ENCODE measurements around the gene SLC5A10.

The SLC5A10 gene

DNA sequence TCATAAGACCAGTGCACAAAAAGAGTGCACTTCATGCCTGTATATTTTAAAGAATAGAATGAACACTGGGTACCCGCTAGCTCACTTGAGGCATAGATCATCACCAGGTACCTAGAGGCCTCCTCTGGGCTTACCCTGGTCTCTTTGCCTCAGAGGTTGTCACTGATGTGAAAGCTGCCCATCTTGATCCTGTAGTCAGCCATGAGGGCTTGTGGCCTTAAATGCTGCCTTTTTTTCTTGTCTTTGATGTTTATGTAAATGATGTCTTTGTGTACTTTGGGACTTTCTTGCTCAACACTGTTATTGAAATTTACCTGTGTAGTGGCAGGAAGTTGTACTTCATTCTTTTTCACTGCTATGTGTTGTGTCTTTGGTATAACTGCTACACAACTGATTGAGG, 26.8 kb upstream of the SLC5A10 start:
- DNase-seq (ENCODE audit: insufficient read length) (no peak), FAIRE-seq (no peak)
- TF ChIP-seq TAF1 (IDR thresholded peaks at IDR 0.05; ENCODE audit: borderline replicate concordance, low read depth, low read length) = no peak
- TF ChIP-seq POLR2A (IDR thresholded peaks at IDR 0.05; ENCODE audit: low read depth, low read length) = no peak
- no peak for TF ChIP-seq POLR2AphosphoS5 (IDR thresholded peaks at IDR 0.05; ENCODE audit: low read depth, low read length)

DNA sequence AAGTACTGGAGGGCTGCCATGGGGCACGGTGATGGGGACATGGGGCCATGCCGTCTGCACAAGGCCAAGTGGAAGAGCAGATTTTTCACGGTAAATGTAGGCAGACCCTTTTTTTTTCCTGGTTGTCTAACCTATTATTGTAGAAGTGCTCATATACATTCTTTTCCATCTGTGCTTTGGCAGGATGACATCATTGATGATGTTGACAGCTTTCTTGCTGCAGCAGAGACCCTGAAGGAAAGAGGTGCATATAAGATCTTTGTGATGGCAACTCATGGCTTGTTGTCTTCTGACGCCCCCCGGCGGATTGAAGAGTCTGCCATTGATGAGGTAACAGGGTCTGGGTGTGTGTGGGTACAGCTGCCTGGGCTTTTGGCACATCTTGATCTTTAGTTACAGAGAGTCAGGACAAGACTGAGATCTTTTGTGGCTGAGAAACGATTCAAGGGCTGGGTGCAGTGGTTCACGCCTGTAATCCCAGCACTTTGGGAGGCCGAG, 23.3 kb upstream of the SLC5A10 start:
- TF ChIP-seq POLR2AphosphoS5 (IDR thresholded peaks at IDR 0.05; ENCODE audit: low read depth, low read length) = no peak
- TF ChIP-seq POLR2A (IDR thresholded peaks at IDR 0.05; ENCODE audit: low read depth, low read length) = no peak
- TF ChIP-seq TAF1 (IDR thresholded peaks at IDR 0.05; ENCODE audit: borderline replicate concordance, low read depth, low read length) = no peak

DNA sequence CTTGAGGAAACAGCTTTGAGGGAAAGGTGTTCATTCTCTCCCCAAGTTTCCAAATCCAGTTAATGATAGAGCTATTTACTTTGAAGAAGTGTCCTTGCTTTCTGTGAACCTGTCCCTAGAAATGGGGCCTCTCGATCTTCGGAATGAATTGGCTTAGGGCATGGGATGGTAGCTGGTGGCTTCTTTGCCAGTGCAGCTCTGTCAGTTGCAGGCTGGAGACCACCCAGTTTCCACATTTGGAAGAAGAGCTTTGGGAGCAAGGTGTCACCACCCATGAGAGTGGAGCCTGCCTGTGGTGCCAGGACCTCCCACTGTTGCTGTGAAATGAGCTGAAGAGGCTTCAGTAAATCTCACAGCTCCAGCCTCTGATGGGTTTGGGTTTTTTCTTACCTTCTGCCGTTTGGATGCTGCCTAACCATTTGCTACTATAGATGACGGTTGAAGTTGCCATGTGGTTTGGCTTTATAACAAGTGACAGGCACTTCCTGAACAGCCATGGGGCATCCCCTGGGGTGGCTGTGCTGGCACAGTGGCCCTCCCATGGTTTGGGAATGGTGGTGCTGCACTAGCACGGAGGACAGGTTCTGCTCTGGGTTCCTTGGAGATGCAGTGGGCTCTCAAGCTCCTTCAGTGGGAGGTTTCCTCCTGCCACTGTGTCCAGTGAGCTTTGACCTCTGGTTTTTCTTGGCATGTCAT, 19.5 kb upstream of the SLC5A10 start:
- peak; percentile 58 for FAIRE-seq
- no peak for DNase-seq (ENCODE audit: insufficient read length)
- TF ChIP-seq POLR2AphosphoS5 (IDR thresholded peaks at IDR 0.05; ENCODE audit: low read depth, low read length) (no peak), POLR2A (IDR thresholded peaks at IDR 0.05; ENCODE audit: low read depth, low read length) (no peak), TAF1 (IDR thresholded peaks at IDR 0.05; ENCODE audit: borderline replicate concordance, low read depth, low read length) (no peak)

More for the DNA sequence above, 23.3 kb upstream of the SLC5A10 start:
- FAIRE-seq (no peak), DNase-seq (ENCODE audit: insufficient read length) (no peak)

DNA sequence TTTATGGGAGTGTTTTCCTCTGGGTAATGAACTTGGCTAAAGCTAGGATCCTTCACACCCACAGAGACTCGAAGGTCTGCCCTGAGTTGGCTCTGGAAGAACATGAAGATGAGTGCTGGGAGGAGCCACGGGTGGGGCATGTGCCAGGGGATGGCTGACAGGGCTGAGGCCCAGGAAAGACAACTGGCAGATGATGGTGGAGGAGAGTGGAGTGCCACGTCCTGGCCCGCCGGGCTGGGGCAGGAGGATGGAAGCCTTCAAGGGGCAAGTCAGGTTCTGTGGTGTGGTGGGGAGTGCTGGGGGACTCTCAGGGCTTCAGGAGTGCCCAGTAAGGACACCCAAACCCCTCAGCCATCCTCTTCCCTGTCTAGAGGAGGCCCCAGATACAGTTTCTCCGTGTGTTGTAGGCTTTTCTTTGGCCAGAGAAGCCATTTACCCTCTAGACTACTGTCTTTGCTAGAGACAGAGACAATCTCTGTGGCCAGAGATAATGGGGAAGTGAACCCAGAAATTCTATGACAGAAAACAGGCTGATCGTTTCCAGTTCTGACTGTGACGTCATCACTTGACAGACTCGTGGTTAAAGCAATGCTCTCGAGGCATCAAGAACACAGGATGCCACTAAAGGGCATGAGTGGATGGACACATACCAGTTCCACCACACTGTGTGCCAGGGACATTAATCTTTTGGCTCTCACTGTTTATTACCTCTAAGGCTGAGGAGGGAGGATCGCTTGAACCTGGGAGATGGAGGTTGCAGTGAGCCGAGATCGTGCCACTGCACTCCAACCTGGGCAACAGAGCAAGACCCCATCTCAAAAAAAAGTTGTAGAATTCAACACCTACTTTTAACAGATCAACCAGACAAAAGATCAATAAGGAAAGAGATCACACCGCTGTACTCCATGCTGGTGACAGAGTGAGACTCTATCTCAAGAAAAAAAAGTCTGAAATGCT, 18.6 kb upstream of the SLC5A10 start:
- DNase-seq (ENCODE audit: insufficient read length) (no peak), FAIRE-seq (peak; percentile 63)
- peak; percentile 40; the same call in 1 of the 2 replicates for TF ChIP-seq POLR2AphosphoS5 (IDR thresholded peaks at IDR 0.05; ENCODE audit: low read depth, low read length)
- no peak for TF ChIP-seq TAF1 (IDR thresholded peaks at IDR 0.05; ENCODE audit: borderline replicate concordance, low read depth, low read length)
- peak; percentile 35; the same call in 1 of the 2 replicates for TF ChIP-seq POLR2A (IDR thresholded peaks at IDR 0.05; ENCODE audit: low read depth, low read length)

DNA sequence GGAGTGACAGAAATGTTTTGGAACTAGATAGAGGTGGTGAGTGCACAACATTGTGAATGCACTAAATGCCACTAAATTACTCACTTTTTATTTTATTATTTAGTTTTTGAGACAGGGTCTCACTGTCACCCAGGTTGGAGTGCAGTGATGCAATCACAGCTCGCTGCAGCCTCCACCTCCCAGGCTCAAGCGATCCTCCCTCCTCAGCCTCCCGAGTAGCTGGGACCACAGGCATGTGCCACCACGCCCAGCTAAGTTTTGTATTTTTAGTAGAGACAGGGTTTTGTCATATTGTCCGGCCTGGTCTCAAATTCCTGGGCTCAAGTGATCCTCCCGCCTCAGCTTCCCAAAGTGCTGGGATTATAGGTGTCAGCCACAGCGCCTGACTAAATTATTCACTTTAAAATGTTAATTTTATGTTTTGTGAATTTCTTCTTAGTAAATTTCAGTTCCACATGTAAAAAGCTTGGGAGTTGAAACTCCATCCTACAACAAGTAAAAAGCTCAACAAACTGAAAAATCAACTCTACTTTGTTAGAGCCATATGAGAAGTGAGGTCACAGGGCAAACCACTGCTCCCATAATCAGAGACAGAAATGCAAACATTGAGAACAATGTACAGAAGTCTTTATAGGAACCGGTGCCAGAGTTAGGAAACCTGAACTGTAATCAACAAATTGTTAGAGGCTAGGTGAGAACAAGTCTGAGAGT, 13.8 kb upstream of the SLC5A10 start:
- no peak for FAIRE-seq
- TF ChIP-seq TAF1 (IDR thresholded peaks at IDR 0.05; ENCODE audit: borderline replicate concordance, low read depth, low read length) = no peak
- TF ChIP-seq POLR2A (IDR thresholded peaks at IDR 0.05; ENCODE audit: low read depth, low read length) = no peak
- TF ChIP-seq POLR2AphosphoS5 (IDR thresholded peaks at IDR 0.05; ENCODE audit: low read depth, low read length) = no peak
- DNase-seq (ENCODE audit: insufficient read length) = no peak

DNA sequence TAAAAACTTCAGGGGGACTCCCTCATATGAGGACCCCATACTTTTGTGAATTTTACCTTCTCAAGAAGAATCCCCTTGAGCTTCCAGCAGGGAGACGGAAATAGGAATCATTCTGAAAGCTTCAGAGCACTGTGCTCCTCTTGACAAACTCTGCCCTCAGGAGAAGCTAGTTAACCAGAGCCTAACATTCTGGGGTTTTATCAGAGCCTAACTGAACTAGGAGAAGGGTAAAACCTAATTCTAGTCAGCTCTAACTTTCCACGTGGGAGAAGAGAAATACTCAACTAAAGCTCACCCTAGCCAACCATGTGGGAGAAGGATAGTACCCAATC, 13.3 kb upstream of the SLC5A10 start:
- TF ChIP-seq POLR2A (IDR thresholded peaks at IDR 0.05; ENCODE audit: low read depth, low read length) (no peak), TAF1 (IDR thresholded peaks at IDR 0.05; ENCODE audit: borderline replicate concordance, low read depth, low read length) (no peak), POLR2AphosphoS5 (IDR thresholded peaks at IDR 0.05; ENCODE audit: low read depth, low read length) (no peak)
- FAIRE-seq = peak; percentile 36
- no peak for DNase-seq (ENCODE audit: insufficient read length)

DNA sequence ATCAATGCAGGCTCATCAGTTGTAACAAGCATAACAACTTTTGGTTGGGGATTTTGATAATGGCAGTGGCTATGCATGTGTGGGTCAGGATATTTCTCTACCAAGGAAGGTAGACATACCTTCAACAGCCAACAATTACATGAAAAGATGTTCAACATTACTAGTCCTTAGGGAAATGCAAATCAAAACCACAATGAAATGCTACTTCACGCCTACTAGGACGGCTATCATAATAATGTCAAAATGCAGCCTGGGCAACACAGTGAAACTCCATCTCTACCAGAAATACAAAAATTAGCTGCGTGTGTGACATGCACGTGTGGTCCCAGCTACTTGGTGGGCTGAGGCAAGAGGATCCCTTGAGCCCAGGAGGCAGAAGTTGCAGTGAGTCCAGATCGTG, 7.3 kb upstream of the SLC5A10 start:
- DNase-seq (ENCODE audit: insufficient read length) (no peak), FAIRE-seq (peak; percentile 51)
- TF ChIP-seq TAF1 (IDR thresholded peaks at IDR 0.05; ENCODE audit: borderline replicate concordance, low read depth, low read length) = no peak
- no peak for TF ChIP-seq POLR2AphosphoS5 (IDR thresholded peaks at IDR 0.05; ENCODE audit: low read depth, low read length)
- TF ChIP-seq POLR2A (IDR thresholded peaks at IDR 0.05; ENCODE audit: low read depth, low read length) = no peak

DNA sequence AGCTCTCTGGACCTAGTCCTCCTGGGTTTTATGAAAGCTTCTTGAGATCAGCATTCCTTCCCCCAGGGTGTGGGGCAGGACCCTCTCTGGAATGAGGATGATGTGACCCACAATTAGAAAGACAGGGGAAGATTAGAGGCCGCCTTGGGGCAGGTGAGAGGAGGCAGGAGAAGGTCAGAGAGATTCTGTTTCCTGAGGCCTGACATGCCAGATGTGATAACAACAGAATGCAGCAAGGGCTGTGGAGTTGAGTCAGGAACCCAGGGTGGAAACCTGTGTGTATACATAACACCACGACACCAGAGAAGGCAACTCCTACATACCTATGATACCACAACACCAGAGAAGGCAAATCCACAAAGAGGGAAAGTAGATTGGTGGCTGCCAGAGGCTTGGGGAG, 5.4 kb upstream of the SLC5A10 start:
- no peak for DNase-seq (ENCODE audit: insufficient read length)
- no peak for FAIRE-seq
- TF ChIP-seq POLR2A (IDR thresholded peaks at IDR 0.05; ENCODE audit: low read depth, low read length) = no peak

DNA sequence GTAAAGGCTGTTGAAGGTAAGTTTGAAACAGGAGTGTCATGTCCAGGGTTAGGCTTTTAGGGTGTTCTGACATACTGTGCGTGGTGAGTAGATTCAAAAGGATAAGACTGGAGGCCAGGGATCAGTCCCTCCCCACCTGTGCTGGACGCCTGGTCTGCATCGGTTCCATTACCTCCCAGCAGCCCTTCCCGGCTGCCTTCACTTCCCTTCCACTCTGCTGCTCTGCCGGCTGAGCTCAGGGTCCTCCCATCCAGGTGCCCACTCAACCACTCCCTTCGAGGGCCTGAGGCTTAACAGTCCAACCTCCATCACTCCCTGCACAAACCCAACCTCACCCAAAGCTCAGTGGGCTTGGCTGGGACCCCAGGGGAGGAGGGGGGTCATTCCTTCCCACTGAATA, 4.1 kb upstream of the SLC5A10 start:
- no peak for FAIRE-seq
- no peak for DNase-seq (ENCODE audit: insufficient read length)
- TF ChIP-seq TAF1 (IDR thresholded peaks at IDR 0.05; ENCODE audit: borderline replicate concordance, low read depth, low read length) (no peak), POLR2A (IDR thresholded peaks at IDR 0.05; ENCODE audit: low read depth, low read length) (no peak), POLR2AphosphoS5 (IDR thresholded peaks at IDR 0.05; ENCODE audit: low read depth, low read length) (no peak)

DNA sequence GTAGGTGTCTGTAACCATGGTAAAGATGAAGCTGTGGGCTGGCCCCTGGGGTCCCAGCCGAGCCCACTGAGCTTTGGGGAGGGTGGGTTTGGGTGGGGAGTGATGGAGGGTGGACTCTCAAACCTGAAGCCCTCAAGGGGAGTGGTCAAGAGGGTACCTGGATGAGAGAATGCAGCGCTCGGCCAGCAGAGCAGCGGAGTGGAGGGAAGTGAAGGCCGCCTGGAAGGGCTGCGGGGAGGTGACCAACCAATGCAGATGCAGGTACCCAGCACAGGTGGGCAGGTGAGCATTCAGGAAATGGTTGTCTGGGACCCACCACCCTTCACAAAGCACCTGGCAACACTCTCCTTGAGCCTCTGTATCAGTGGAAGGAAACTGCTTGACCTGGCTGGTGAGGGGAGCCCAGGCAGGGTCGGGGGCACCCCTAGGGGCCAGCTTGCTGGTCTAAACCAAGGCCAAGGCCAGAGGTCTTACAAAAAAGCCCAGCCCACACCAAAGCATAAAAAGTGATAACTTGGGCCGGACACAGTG, 3.4 kb upstream of the SLC5A10 start:
- DNase-seq (ENCODE audit: insufficient read length) (no peak), FAIRE-seq (no peak)
- no peak for TF ChIP-seq POLR2AphosphoS5 (IDR thresholded peaks at IDR 0.05; ENCODE audit: low read depth, low read length)
- no peak for TF ChIP-seq POLR2A (IDR thresholded peaks at IDR 0.05; ENCODE audit: low read depth, low read length)
- no peak for TF ChIP-seq TAF1 (IDR thresholded peaks at IDR 0.05; ENCODE audit: borderline replicate concordance, low read depth, low read length)

DNA sequence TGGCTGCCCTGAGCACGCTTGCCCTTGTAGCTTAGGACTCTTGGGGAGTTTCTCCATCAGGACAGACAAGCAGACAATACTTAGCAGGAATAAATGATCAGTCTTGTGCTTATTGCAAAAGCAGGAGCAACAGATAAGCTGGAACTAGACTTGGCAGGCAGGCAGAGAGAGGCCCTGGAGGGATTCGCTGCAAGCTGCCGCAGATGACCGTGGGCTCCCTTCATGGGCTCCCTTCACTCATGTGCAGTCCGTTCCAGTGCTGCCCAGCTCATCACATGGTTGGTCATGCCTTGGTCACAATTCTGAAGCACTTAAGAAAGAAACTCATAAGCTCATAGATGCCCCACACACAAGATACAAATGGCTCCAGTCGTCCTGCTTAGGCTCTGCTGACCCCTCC, 2.4 kb upstream of the SLC5A10 start:
- TF ChIP-seq POLR2A (IDR thresholded peaks at IDR 0.05; ENCODE audit: low read depth, low read length) (no peak), TAF1 (IDR thresholded peaks at IDR 0.05; ENCODE audit: borderline replicate concordance, low read depth, low read length) (no peak), POLR2AphosphoS5 (IDR thresholded peaks at IDR 0.05; ENCODE audit: low read depth, low read length) (no peak)
- DNase-seq (ENCODE audit: insufficient read length) (no peak), FAIRE-seq (no peak)
